HCT116 (cell line): ENCODE measurements around the gene ARL15. TPM values are rescaled to one million over a fixed set of nuclear protein-coding genes. Genes with fewer than 3 reads are reported as not detected.

Experiments
- ATAC-seq: fragments of 200-7000 bp; cut with Tn5 transposase; 2 replicates; pipeline ENCODE4 v1.9.1; 2020; ENCODE audit warnings: mild to moderate bottlenecking, moderate library complexity
- BruUV-seq: library from RNA; stranded (reverse); fragments of 400-500 nt; replicated peaks from 2 replicates; lab custom pipeline; 2021; lab: Mats Ljungman, UMichigan
- CTCF ChIA-PET: fragments of 300-600 bp; sonication (Branson Sonifier 250); formaldehyde crosslinking; loops from one replicate; lab custom pipeline; 2021; ENCODE audit warnings: antibody characterized with exemption; lab: Charles Lee
- POLR2A ChIA-PET: fragments of 300-600, 350-600 bp; sonication (Branson Sonifier 250); formaldehyde crosslinking; loops from one replicate; lab custom pipeline; 2021; ENCODE audit warnings: antibody characterized with exemption; lab: Charles Lee
- RAD21 ChIA-PET, 2 experiments: fragments of 300-600 bp; sonication (Branson Sonifier 250); formaldehyde crosslinking; loops; one replicate each; lab custom pipeline; 2023; ENCODE audit warnings: low total read pairs in 2 of 2; ENCODE audit not compliant: uncharacterized antibody in 2 of 2, unreplicated experiment in 2 of 2, low non-redundant PET in 1 of 2; lab: Charles Lee
- DNase-seq: peaks from one replicate; pipeline ENCODE4 v3.0.0-alpha.2; 2010; ENCODE audit warnings: low read depth, low spot score
- H2AFZ ChIP-seq: fragments of 200-600 bp; shearing (Covaris generic), sonication (generic); 2 replicates; pipeline ENCODE4 v1.6.1; 2017; ENCODE audit warnings: low read depth, mixed run types, mixed read lengths, antibody characterized with exemption, low read length; ENCODE audit not compliant: poor library complexity, severe bottlenecking
- H3K27ac ChIP-seq: 2 replicates; pipeline ENCODE4 v1.5.1; 2012; ENCODE audit warnings: low read depth, low read length
- H3K27me3 ChIP-seq: fragments of 200-600 bp; sonication (generic); 2 replicates; pipeline ENCODE4 v1.6.1; 2016; ENCODE audit warnings: mixed run types, low read length, mixed read lengths; ENCODE audit not compliant: insufficient read depth
- H3K36me3 ChIP-seq, 2 experiments: fragments of 200-500 bp in 1 of 2; fragments of 200-600 bp in 1 of 2; sonication (Bioruptor generic) in 1 of 2; sonication (generic) in 1 of 2; 2 replicates each; pipeline versions ENCODE4 v1.5.1 to v1.6.1; 2014 to 2016; ENCODE audit warnings: low read length in 2 of 2, inconsistent platforms in 1 of 2, mixed read lengths in 1 of 2, mixed run types in 1 of 2; ENCODE audit not compliant: insufficient read depth in 2 of 2, control insufficient read depth in 1 of 2
- H3K4me1 ChIP-seq, 2 experiments: fragments of 200-600 bp in 1 of 2; sonication (generic) in 1 of 2; 2 replicates each; pipeline versions ENCODE4 v1.5.1 to v1.6.1; 2012 to 2017; ENCODE audit warnings: low read length in 2 of 2, inconsistent platforms in 1 of 2, mild to moderate bottlenecking in 1 of 2, mixed read lengths in 1 of 2, mixed run types in 1 of 2, moderate library complexity in 1 of 2; ENCODE audit not compliant: insufficient read depth in 2 of 2, control insufficient read depth in 1 of 2
- H3K4me2 ChIP-seq: fragments of 200-600 bp; sonication (generic); 2 replicates; pipeline ENCODE4 v1.6.1; 2017; ENCODE audit warnings: mixed run types, low read length, mixed read lengths
- H3K4me3 ChIP-seq, 2 experiments: fragments of 200-600 bp in 1 of 2; sonication (generic) in 1 of 2; replicated peaks in 1 of 2; 2 replicates each; pipeline ENCODE4 v1.5.1; 2011 to 2016; ENCODE audit warnings: low read length in 2 of 2, control low read depth in 1 of 2, low read depth in 1 of 2, mild to moderate bottlenecking in 1 of 2, mixed read lengths in 1 of 2, mixed run types in 1 of 2
- H3K79me2 ChIP-seq: fragments of 200-600 bp; sonication (generic); 2 replicates; pipeline ENCODE4 v1.6.1; 2017; ENCODE audit warnings: mild to moderate bottlenecking, mixed run types, low read length, moderate library complexity, mixed read lengths; ENCODE audit not compliant: insufficient read depth
- H3K9ac ChIP-seq: fragments of 200-600 bp; sonication (generic); 2 replicates; pipeline ENCODE4 v1.6.1; 2016; ENCODE audit warnings: low read length, mixed read lengths
- H3K9me2 ChIP-seq: fragments of 200-600 bp; sonication (generic), shearing (Covaris generic); 2 replicates; pipeline ENCODE4 v1.6.1; 2017; ENCODE audit warnings: mixed run types, mild to moderate bottlenecking, moderate library complexity; ENCODE audit not compliant: insufficient read depth
- H3K9me3 ChIP-seq, 2 experiments: fragments of 200-500 bp in 1 of 2; fragments of 200-600 bp in 1 of 2; sonication (Bioruptor generic) in 1 of 2; sonication (generic) in 1 of 2; 2 replicates each; pipeline ENCODE4 v1.6.1; 2014 to 2017; ENCODE audit warnings: low read length in 2 of 2, mixed read lengths in 2 of 2, inconsistent platforms in 1 of 2, low read depth in 1 of 2, mild to moderate bottlenecking in 1 of 2, mixed run types in 1 of 2, moderate library complexity in 1 of 2; ENCODE audit not compliant: control insufficient read depth in 1 of 2, insufficient read depth in 1 of 2
- H4K20me1 ChIP-seq: fragments of 200-600 bp; sonication (generic), shearing (Covaris generic); 2 replicates; pipeline ENCODE4 v1.6.1; 2017; ENCODE audit warnings: mixed run types, mild to moderate bottlenecking, moderate library complexity; ENCODE audit not compliant: insufficient read depth
- ATF3 ChIP-seq: IDR thresholded peaks from 2 replicates; pipeline ENCODE4 v1.6.1; 2012
- CEBPB ChIP-seq: IDR thresholded peaks from 2 replicates; pipeline ENCODE4 v1.6.1; 2012; ENCODE audit warnings: low read depth
- EGR1 ChIP-seq: IDR thresholded peaks from 2 replicates; pipeline ENCODE4 v1.6.1; 2012; ENCODE audit warnings: low read depth
- EZH2 ChIP-seq: fragments of 200-600 bp; sonication (generic); IDR thresholded peaks from 2 replicates; pipeline ENCODE4 v1.6.1; 2017; ENCODE audit warnings: antibody characterized with exemption, mixed run types
- EZH2phosphoT487 ChIP-seq: fragments of 200-600 bp; IDR thresholded peaks from 2 replicates; pipeline ENCODE4 v1.6.1; 2018; ENCODE audit warnings: antibody characterized with exemption, borderline replicate concordance
- JUND ChIP-seq: IDR thresholded peaks from 2 replicates; pipeline ENCODE4 v1.6.1; 2012
- POLR2AphosphoS5 ChIP-seq: IDR thresholded peaks from 2 replicates; pipeline ENCODE4 v1.6.1; 2011; ENCODE audit warnings: mild to moderate bottlenecking, low read depth, low read length, moderate library complexity
- RAD21 ChIP-seq: IDR thresholded peaks from 2 replicates; pipeline ENCODE4 v1.6.1; 2012; ENCODE audit warnings: low read depth, mild to moderate bottlenecking
- REST ChIP-seq: IDR thresholded peaks from 2 replicates; pipeline ENCODE4 v1.6.1; 2012; ENCODE audit warnings: low read depth
- SIN3A ChIP-seq: IDR thresholded peaks from 2 replicates; pipeline ENCODE4 v1.6.1; 2012; ENCODE audit warnings: low read depth
- SP1 ChIP-seq: IDR thresholded peaks from 2 replicates; pipeline ENCODE4 v1.6.1; 2012; ENCODE audit warnings: low read depth
- YY1 ChIP-seq: IDR thresholded peaks from 2 replicates; pipeline ENCODE4 v1.6.1; 2011; ENCODE audit warnings: low read length, low read depth, moderate library complexity, mild to moderate bottlenecking; ENCODE audit not compliant: insufficient replicate concordance; ENCODE audit errors: extremely low read depth
- ZFX ChIP-seq: fragments of 450-650 bp; IDR thresholded peaks from 2 replicates; pipeline ENCODE4 v1.6.1; 2017
- ZNF274 ChIP-seq: fragments of 200-500 bp; sonication (Bioruptor generic); IDR thresholded peaks from 2 replicates; pipeline ENCODE4 v1.6.1; 2014; ENCODE audit warnings: mild to moderate bottlenecking, low read depth, low read length, inconsistent platforms
- intact Hi-C: fragments of 100-400 bp; cut with micrococcal nuclease; formaldehyde crosslinking; loops from 2 replicates; pipeline ENCODE4 v1.10.0; 2022
- total RNA-seq: library from RNA; stranded (reverse); gene quantifications from one replicate; pipeline ENCODE4 v1.2.1, GENCODE V29; 2021; ENCODE audit not compliant: unreplicated experiment
- TF ChIP-seq, protein P1 (sequence below): IDR thresholded peaks from 2 replicates; pipeline ENCODE4 v1.6.1; 2012
- TF ChIP-seq, protein P2 (sequence below): IDR thresholded peaks from 2 replicates; pipeline ENCODE4 v1.6.1; 2011; ENCODE audit warnings: mild to moderate bottlenecking, low read length, moderate library complexity; ENCODE audit not compliant: insufficient replicate concordance; ENCODE audit errors: extremely low read depth

ARL15 gene
- total RNA-seq, 1 experiment from 2014 or later = 15.0 TPM

- CTCF ChIA-PET = no interaction called here
- no peak overlapping the region for H3K9ac ChIP-seq
- TF ChIP-seq, protein P1, sequence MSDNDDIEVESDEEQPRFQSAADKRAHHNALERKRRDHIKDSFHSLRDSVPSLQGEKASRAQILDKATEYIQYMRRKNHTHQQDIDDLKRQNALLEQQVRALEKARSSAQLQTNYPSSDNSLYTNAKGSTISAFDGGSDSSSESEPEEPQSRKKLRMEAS = no peak
- TF ChIP-seq POLR2AphosphoS5 (no peak), ATF3 (no peak), RAD21 (no peak)
Measured at GRCh38 chr5:53985796-53986195, 324.6 kb downstream of the ARL15 start.

DNA sequence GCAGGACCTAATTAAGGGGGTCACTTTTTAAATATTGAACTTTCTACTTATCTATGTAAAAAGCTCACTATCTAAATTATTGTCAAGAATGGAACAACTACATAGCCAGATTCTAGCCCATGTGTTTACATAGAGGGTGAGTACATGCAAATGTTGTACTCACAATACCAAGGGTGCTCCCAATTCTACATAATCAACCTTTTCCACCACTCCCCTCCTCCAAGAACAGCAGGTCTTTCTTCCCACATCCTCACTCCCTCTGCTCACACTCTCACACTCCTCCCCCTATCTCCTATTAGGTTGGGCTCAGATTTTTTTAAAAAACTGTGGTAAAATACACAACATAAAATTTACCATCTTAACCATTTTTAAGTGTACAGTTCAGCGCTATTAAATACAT, 325.4 kb downstream of the ARL15 start:
- Histone ChIP-seq H3K36me3 (no peaks in the 10 kb centered on the region), H3K9me3 (no peaks in the 10 kb centered on the region), H3K27me3 (no peaks in the 10 kb centered on the region), H4K20me1 (no peaks in the 10 kb centered on the region), H3K4me1 (no peaks in the 10 kb centered on the region), H3K4me3 (no peak overlapping the region), H2AFZ (no peak overlapping the region), H3K9me2 (no peaks in the 10 kb centered on the region), H3K27ac (no peak overlapping the region), H3K9ac (no peak overlapping the region), H3K79me2 (no peaks in the 10 kb centered on the region), H3K4me2 (no peak overlapping the region)
- intact Hi-C loops = no loop called here
- no TSS peak for BruUV-seq
- ATAC-seq (no peak), DNase-seq (no peak)
- ChIA-PET CTCF (no interaction called here), POLR2A (no interaction called here), RAD21 (no interaction called here)
- no peak for TF ChIP-seq YY1
- TF ChIP-seq ZNF274 = no peak
- no peak for TF ChIP-seq ZFX
- TF ChIP-seq EGR1 = no peak
- TF ChIP-seq EZH2phosphoT487 = no peak
- no peak for TF ChIP-seq SP1
- TF ChIP-seq ATF3 = no peak
- TF ChIP-seq EZH2 = no peak
- TF ChIP-seq, protein P2, sequence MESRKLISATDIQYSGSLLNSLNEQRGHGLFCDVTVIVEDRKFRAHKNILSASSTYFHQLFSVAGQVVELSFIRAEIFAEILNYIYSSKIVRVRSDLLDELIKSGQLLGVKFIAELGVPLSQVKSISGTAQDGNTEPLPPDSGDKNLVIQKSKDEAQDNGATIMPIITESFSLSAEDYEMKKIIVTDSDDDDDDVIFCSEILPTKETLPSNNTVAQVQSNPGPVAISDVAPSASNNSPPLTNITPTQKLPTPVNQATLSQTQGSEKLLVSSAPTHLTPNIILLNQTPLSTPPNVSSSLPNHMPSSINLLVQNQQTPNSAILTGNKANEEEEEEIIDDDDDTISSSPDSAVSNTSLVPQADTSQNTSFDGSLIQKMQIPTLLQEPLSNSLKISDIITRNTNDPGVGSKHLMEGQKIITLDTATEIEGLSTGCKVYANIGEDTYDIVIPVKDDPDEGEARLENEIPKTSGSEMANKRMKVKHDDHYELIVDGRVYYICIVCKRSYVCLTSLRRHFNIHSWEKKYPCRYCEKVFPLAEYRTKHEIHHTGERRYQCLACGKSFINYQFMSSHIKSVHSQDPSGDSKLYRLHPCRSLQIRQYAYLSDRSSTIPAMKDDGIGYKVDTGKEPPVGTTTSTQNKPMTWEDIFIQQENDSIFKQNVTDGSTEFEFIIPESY = no peak
- TF ChIP-seq SIN3A = no peak
- no peak for TF ChIP-seq REST
- no peak for TF ChIP-seq JUND
- no peak for TF ChIP-seq POLR2AphosphoS5
- TF ChIP-seq CEBPB = no peak

More at GRCh38 chr5:53985796-53986195, 324.6 kb downstream of the ARL15 start:
- Histone ChIP-seq H4K20me1 (no peaks in the 10 kb centered on the region), H2AFZ (no peak overlapping the region), H3K36me3 (no peaks in the 10 kb centered on the region), H3K79me2 (no peaks in the 10 kb centered on the region), H3K4me1 (no peaks in the 10 kb centered on the region), H3K9me3 (no peaks in the 10 kb centered on the region), H3K27ac (no peak overlapping the region), H3K4me3 (no peak overlapping the region), H3K27me3 (no peaks in the 10 kb centered on the region), H3K4me2 (no peak overlapping the region), H3K9me2 (no peaks in the 10 kb centered on the region)
- ChIA-PET POLR2A (no interaction called here), RAD21 (no interaction called here)
- no peak for DNase-seq
- intact Hi-C loops = no loop called here
- no TSS peak for BruUV-seq
- no peak for ATAC-seq
